ENCODE measurements around the gene OR52N1. TPM values are rescaled to one million over a fixed set of nuclear protein-coding genes. Genes with fewer than 3 reads are reported as not detected.

OR52N1 gene
- not detected in 2 replicates for polyA plus RNA-seq

DNA sequence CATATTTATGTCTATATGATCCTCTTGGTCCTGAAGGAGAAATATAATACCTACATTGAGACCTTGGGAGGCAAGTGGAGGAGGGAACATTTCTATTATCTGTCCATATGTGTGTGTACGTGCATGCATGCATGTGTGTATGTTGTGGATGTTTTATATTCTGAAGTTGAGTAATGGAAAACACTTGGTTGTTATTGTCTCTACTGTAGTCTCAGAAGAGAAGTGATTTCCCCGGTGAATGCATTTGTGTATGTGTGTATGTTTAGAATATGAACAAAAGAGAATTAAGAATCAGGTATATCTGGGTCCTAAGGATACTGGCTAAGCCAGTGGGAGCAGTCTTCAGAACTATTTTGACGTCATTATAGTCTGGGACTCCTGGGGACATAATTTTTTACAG is at the start of gene OR52N1:
TSS of gene OR52N1 (minus strand) at position 101 of the 400 bp plus-strand sequence. CDS start 2,449 bp downstream, outside the sequence.

GRCh38 chr11:5808500-5809121 is 17.5 kb upstream of the OR52N1 start, which contains the start of gene OR52N2:
Gene OR52N2 (plus strand): TSS chr11:5808924. CDS start chr11:5820336, 11,412 bp downstream.

DNA sequence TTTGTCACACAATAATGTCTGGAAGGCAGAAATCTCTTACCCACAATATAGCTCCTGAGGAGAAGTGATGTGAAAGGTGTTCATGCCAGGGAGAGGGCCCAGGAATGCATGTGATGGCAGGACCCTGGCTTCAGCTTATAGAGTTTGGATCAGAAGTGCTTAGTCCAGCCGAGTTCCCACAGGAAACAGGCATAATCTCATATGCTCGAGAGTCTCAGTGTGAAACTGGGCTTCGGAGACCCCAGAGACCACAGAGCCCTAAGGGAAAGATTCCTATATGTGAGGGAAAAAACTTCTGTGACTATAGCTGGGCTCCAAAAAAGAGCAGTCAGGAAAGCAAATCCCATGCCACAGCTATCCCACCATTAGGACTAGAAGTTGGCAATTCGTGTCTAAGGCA is 7.8 kb downstream of the OR52N1 start, which contains the start of gene OR52N5:
TSS of gene OR52N5 (minus strand) at position 101 of the 400 bp plus-strand sequence. CDS start 4,721 bp downstream, outside the sequence.

DNA sequence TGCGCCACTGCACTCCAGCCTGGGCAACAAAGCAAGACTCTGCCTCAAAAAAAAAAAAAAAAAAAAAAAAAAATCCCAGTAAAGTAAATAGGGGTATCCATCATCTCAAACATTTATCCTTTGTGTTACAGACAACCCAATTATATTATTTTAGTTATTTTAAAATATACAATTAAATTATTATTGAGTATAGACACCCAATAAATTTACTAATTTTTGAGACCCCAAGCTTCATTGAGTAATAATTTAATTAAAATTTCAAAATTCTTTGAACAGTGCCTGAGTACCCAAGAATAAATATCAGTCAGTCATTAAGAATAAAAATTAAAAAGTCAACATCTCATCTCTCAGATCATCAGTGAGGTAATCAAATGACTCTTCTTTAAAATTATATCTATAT is 37.1 kb downstream of the OR52N1 start, which contains the start of gene OR52N4:
TSS of gene OR52N4 (plus strand) at position 301 of the 400 bp plus-strand sequence. CDS start 498 bp downstream, outside the sequence.

Other genes starting within 250 kb of the OR52N1 start
- not detected in 2 replicates for gene OR52H1, start 242.7 kb downstream of the OR52N1 start, polyA plus RNA-seq
- gene OR52B6, start 210.4 kb downstream of the OR52N1 start, polyA plus RNA-seq: not detected in 2 replicates
- gene TRIM6, start 194.6 kb downstream of the OR52N1 start, polyA plus RNA-seq: 0.38 TPM in 1 of 2 replicates, not detected in the other
- not detected in 2 replicates for gene TRIM34, start 166.3 kb downstream of the OR52N1 start, polyA plus RNA-seq
- gene TRIM5, start 106.2 kb downstream of the OR52N1 start, polyA plus RNA-seq: 0.56 and 4.4 TPM in 2 replicates
- 1.2 TPM in 1 of 2 replicates, not detected in the other for gene TRIM22, start 101.5 kb downstream of the OR52N1 start, polyA plus RNA-seq
- not detected in 2 replicates for gene OR56B1, start 54.8 kb downstream of the OR52N1 start, polyA plus RNA-seq
- gene OR52N4, start 37.0 kb downstream of the OR52N1 start, polyA plus RNA-seq: not detected in 2 replicates
- gene OR52N5, start 7.9 kb downstream of the OR52N1 start, polyA plus RNA-seq: not detected in 2 replicates
- not detected in 2 replicates for gene OR52N2, start 17.7 kb upstream of the OR52N1 start, polyA plus RNA-seq
- not detected in 2 replicates for gene OR52E6, start 50.6 kb upstream of the OR52N1 start, polyA plus RNA-seq
- gene OR52E8, start 66.4 kb upstream of the OR52N1 start, polyA plus RNA-seq: not detected in 2 replicates
- not detected in 2 replicates for gene OR52E4, start 89.4 kb upstream of the OR52N1 start, polyA plus RNA-seq
- gene OR52E5, start 101.9 kb upstream of the OR52N1 start, polyA plus RNA-seq: not detected in 2 replicates
- gene OR56A3, start 151.0 kb upstream of the OR52N1 start, polyA plus RNA-seq: not detected in 2 replicates
- not detected in 2 replicates for gene OR56A5, start 177.2 kb upstream of the OR52N1 start, polyA plus RNA-seq
- not detected in 2 replicates for gene OR52L1, start 195.7 kb upstream of the OR52N1 start, polyA plus RNA-seq
- not detected in 2 replicates for gene OR56A4, start 215.7 kb upstream of the OR52N1 start, polyA plus RNA-seq
- gene OR56A1, start 239.5 kb upstream of the OR52N1 start, polyA plus RNA-seq: not detected in 2 replicates